ENCODE measurements around the gene CELF2.

The CELF2 gene

DNA sequence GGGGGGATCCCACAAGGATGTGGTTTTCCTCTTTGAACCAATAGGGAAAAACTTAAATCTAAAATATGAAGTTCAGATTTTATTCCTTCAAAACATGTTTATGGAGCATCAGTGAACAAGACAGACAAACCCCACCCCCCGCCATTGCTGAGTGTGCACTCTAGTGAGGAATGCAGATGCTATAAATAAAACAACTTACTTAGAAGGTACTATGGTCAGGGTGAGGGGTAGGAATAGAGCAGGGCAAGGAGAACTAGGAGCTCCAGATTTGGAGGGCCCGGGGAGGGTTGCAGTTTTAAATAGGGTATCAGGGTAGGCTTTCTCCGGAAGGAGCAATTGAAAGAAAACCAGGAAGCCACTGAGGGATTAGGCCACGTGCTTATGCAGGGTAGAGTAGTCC lies 47.9 kb downstream of the CELF2 start:
- no peak for DNase-seq
- Histone ChIP-seq H2BK15ac (replicated peaks; ENCODE audit: low read depth) (no peak overlapping the region), H3K4me2 (ENCODE audit: low read length) (no peak overlapping the region), H3K23ac (ENCODE audit: low read length) (no peak overlapping the region), H3K4me3 (ENCODE audit: low read length) (no peak overlapping the region), H3K9ac (ENCODE audit: low read length) (no peak overlapping the region), H3K79me2 (ENCODE audit: control insufficient read depth, insufficient read depth, low read length) (no peaks in the 10 kb centered on the region), H3K4ac (ENCODE audit: low read depth, low read length) (no peak overlapping the region), H3K18ac (ENCODE audit: low read length) (no peak overlapping the region), H4K5ac (ENCODE audit: low read length) (no peak overlapping the region), H4K8ac (ENCODE audit: low read depth, low read length) (no peak overlapping the region), H2BK5ac (ENCODE audit: low read length) (no peak overlapping the region), H2AK5ac (ENCODE audit: low read length) (no peak overlapping the region), H3K4me1 (ENCODE audit: control insufficient read depth, low read depth, low read length) (no peaks in the 10 kb centered on the region), H3K79me1 (ENCODE audit: low read length) (no peaks in the 10 kb centered on the region), H3K36me3 (ENCODE audit: control insufficient read depth, insufficient read depth, low read length) (no peaks in the 10 kb centered on the region), H3K56ac (ENCODE audit: low read length) (no peak overlapping the region), H3K27me3 (ENCODE audit: insufficient read depth, low read length, poor library complexity) (no peaks in the 10 kb centered on the region), H3K27ac (ENCODE audit: low read depth, low read length) (no peak overlapping the region), H2BK120ac (ENCODE audit: low read depth, low read length) (no peak overlapping the region)
- no CpG with 5 or more reads among the region's 4 CpGs for WGBS (ENCODE audit: extremely low coverage, insufficient coverage, low lambda C conversion rate)

DNA sequence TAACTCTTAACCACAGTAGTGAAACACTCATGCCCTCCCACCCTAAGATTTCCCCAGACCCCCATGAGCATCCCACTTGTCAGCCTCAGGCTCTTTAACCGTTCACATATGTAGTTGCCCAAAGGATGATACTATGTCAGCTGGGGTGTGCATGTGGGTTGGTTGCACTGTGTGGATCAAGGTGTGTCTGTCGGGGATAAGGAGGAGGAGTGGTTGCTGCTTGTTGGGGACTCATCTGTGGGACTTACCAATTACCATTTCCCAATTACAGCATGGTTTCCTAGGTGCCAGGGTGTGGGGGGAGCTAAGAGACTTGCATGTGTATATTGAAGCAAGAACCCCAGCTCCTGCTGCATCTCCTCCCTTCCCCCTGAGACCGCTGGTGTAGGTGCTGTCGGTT lies 48.8 kb downstream of the CELF2 start:
- Histone ChIP-seq H3K23ac (ENCODE audit: low read length) (no peak overlapping the region), H3K4me1 (ENCODE audit: control insufficient read depth, low read depth, low read length) (no peaks in the 10 kb centered on the region), H3K56ac (ENCODE audit: low read length) (no peak overlapping the region), H3K79me1 (ENCODE audit: low read length) (no peaks in the 10 kb centered on the region), H3K27ac (ENCODE audit: low read depth, low read length) (no peak overlapping the region), H3K27me3 (ENCODE audit: insufficient read depth, low read length, poor library complexity) (no peaks in the 10 kb centered on the region), H4K5ac (ENCODE audit: low read length) (no peak overlapping the region), H2AK5ac (ENCODE audit: low read length) (no peak overlapping the region), H2BK15ac (replicated peaks; ENCODE audit: low read depth) (no peak overlapping the region), H3K4me2 (ENCODE audit: low read length) (no peak overlapping the region), H2BK5ac (ENCODE audit: low read length) (no peak overlapping the region), H3K36me3 (ENCODE audit: control insufficient read depth, insufficient read depth, low read length) (no peaks in the 10 kb centered on the region), H3K4ac (ENCODE audit: low read depth, low read length) (no peak overlapping the region), H3K79me2 (ENCODE audit: control insufficient read depth, insufficient read depth, low read length) (no peaks in the 10 kb centered on the region), H3K4me3 (ENCODE audit: low read length) (no peak overlapping the region), H3K9ac (ENCODE audit: low read length) (no peak overlapping the region), H4K8ac (ENCODE audit: low read depth, low read length) (no peak overlapping the region), H3K18ac (ENCODE audit: low read length) (no peak overlapping the region), H2BK120ac (ENCODE audit: low read depth, low read length) (no peak overlapping the region)
- no CpG with 5 or more reads among the region's 4 CpGs for WGBS (ENCODE audit: extremely low coverage, insufficient coverage, low lambda C conversion rate)
- no peak for DNase-seq

DNA sequence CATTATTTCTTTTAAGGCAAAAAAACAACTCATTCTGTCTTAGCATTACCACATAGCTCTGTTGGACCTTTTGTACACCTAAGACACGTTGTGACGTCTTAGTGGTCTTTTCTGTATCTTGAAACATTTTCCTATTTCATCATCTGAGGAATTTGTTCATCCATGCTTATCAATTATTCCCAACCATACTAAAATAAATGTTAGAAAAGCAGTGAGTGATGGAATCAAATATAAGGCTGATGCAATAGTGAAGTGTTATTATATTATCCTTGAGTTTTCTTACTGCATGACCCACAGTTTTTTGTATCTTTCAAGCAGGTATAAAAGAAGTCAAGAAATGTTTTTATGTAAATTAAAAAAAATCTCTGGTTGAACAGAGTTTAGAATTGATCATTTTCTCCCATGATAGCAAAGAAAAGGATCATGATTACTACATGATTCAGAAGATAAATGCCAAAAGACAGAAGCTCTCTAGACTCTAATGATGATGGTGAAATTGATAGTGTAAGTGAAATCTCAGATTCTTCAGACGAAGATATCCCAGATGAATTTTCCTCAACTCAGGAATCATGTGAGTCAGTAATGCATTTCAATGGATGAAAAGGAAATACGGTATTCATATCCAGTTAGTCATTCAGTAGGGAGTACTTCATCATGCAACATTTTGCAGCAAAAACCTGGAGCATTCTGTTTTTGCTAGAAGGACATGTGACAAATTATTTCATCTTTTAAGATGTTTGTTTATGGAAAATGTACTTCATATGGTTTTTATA lies 51.4 kb downstream of the CELF2 start:
- no peak for DNase-seq

DNA sequence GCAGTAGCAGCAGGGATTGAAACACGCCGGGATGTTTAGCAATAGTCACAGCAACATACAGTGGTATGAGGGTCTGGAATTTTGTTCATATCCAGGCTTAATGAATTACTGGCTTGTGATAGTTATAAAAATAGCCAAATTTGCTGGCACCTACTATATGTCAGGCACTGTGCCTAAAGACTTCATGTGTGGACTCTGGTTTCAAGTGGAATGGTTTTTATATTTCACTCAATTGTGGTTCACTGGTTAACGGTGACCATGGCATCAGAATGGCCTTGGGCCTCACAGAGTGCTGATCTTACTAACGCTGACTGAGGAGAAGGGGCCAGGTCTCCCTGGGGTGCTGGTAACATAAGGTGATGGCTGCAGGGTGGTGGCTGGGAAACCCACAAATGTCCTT lies 55.7 kb downstream of the CELF2 start:
- Histone ChIP-seq H3K56ac (ENCODE audit: low read length) (no peak overlapping the region), H2AK5ac (ENCODE audit: low read length) (no peak overlapping the region), H4K8ac (ENCODE audit: low read depth, low read length) (no peak overlapping the region), H3K79me2 (ENCODE audit: control insufficient read depth, insufficient read depth, low read length) (no peaks in the 10 kb centered on the region), H3K4ac (ENCODE audit: low read depth, low read length) (no peak overlapping the region), H3K27ac (ENCODE audit: low read depth, low read length) (no peak overlapping the region), H3K4me1 (ENCODE audit: control insufficient read depth, low read depth, low read length) (no peaks in the 10 kb centered on the region), H3K23ac (ENCODE audit: low read length) (no peak overlapping the region), H3K27me3 (ENCODE audit: insufficient read depth, low read length, poor library complexity) (no peaks in the 10 kb centered on the region), H3K9ac (ENCODE audit: low read length) (no peak overlapping the region), H2BK120ac (ENCODE audit: low read depth, low read length) (no peak overlapping the region), H2BK15ac (replicated peaks; ENCODE audit: low read depth) (no peak overlapping the region), H3K36me3 (ENCODE audit: control insufficient read depth, insufficient read depth, low read length) (no peaks in the 10 kb centered on the region), H3K79me1 (ENCODE audit: low read length) (no peaks in the 10 kb centered on the region), H4K5ac (ENCODE audit: low read length) (no peak overlapping the region), H2BK5ac (ENCODE audit: low read length) (no peak overlapping the region), H3K18ac (ENCODE audit: low read length) (no peak overlapping the region), H3K4me3 (ENCODE audit: low read length) (no peak overlapping the region), H3K4me2 (ENCODE audit: low read length) (no peak overlapping the region)
- WGBS (ENCODE audit: extremely low coverage, insufficient coverage, low lambda C conversion rate), result no CpG with 5 or more reads among the region's 4 CpGs
- DNase-seq, result no peak

More for the DNA sequence above, 51.4 kb downstream of the CELF2 start:
- no peaks in the 10 kb centered on the region for H3K4me1 ChIP-seq (ENCODE audit: control insufficient read depth, low read depth, low read length)
- H2BK120ac ChIP-seq (ENCODE audit: low read depth, low read length), result no peak overlapping the region
- H3K56ac ChIP-seq (ENCODE audit: low read length), result no peak overlapping the region
- H3K79me1 ChIP-seq (ENCODE audit: low read length), result no peaks in the 10 kb centered on the region
- H3K27me3 ChIP-seq (ENCODE audit: insufficient read depth, low read length, poor library complexity), result no peaks in the 10 kb centered on the region
- no CpG with 5 or more reads among the region's 4 CpGs for WGBS (ENCODE audit: extremely low coverage, insufficient coverage, low lambda C conversion rate)
- H3K9ac ChIP-seq (ENCODE audit: low read length), result no peak overlapping the region
- H4K5ac ChIP-seq (ENCODE audit: low read length), result no peak overlapping the region
- H2BK5ac ChIP-seq (ENCODE audit: low read length), result no peak overlapping the region
- H2AK5ac ChIP-seq (ENCODE audit: low read length), result no peak overlapping the region
- no peak overlapping the region for H3K27ac ChIP-seq (ENCODE audit: low read depth, low read length)
- H3K36me3 ChIP-seq (ENCODE audit: control insufficient read depth, insufficient read depth, low read length), result no peaks in the 10 kb centered on the region
- no peak overlapping the region for H3K18ac ChIP-seq (ENCODE audit: low read length)
- H3K23ac ChIP-seq (ENCODE audit: low read length), result no peak overlapping the region
- no peak overlapping the region for H4K8ac ChIP-seq (ENCODE audit: low read depth, low read length)
- no peak overlapping the region for H3K4me3 ChIP-seq (ENCODE audit: low read length)
- H3K4ac ChIP-seq (ENCODE audit: low read depth, low read length), result no peak overlapping the region
- H2BK15ac ChIP-seq (replicated peaks; ENCODE audit: low read depth), result no peak overlapping the region
- no peak overlapping the region for H3K4me2 ChIP-seq (ENCODE audit: low read length)
- H3K79me2 ChIP-seq (ENCODE audit: control insufficient read depth, insufficient read depth, low read length), result no peaks in the 10 kb centered on the region

DNA sequence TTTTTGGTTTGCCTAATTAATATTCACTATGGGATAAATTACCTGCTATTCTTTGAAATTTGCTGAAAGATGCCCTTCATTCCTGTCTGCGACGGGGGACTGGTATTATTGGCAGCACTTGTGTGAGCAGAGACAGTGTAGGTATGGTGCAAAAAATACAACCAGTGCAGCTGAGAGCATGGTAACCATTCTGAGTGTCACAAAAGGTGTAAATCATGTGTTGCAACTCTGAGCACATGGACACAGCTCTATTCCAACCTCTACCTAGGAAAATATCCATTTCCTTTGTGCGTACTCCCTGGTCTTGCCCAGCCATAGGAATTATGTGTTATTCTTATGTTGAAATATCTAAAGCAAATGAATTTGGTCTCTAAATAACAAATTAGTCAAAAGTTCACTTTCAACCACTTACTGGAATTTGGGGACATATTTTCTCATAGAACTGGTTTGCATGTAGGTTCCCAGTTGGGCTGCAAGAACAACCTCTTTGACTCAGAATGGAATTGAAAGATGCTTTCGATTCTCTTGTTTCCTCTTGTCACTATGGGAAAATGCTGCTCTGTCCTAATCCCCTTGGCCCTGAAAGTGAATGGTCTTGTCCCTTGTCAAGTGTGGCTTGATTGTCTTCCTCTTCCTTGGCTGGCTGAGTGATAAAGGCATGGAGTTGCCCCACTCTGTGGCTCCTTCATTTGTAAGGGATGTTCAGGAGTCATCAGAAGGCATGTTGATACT lies 57.0 kb downstream of the CELF2 start:
- Histone ChIP-seq H3K79me2 (ENCODE audit: control insufficient read depth, insufficient read depth, low read length) (no peaks in the 10 kb centered on the region), H4K8ac (ENCODE audit: low read depth, low read length) (no peak overlapping the region), H3K27me3 (ENCODE audit: insufficient read depth, low read length, poor library complexity) (no peaks in the 10 kb centered on the region), H3K4me1 (ENCODE audit: control insufficient read depth, low read depth, low read length) (no peaks in the 10 kb centered on the region), H2AK5ac (ENCODE audit: low read length) (no peak overlapping the region), H4K5ac (ENCODE audit: low read length) (no peak overlapping the region), H3K79me1 (ENCODE audit: low read length) (no peaks in the 10 kb centered on the region), H2BK120ac (ENCODE audit: low read depth, low read length) (no peak overlapping the region), H2BK5ac (ENCODE audit: low read length) (no peak overlapping the region), H2BK15ac (replicated peaks; ENCODE audit: low read depth) (no peak overlapping the region), H3K4me3 (ENCODE audit: low read length) (no peak overlapping the region), H3K4me2 (ENCODE audit: low read length) (no peak overlapping the region), H3K4ac (ENCODE audit: low read depth, low read length) (no peak overlapping the region), H3K56ac (ENCODE audit: low read length) (no peak overlapping the region), H3K18ac (ENCODE audit: low read length) (no peak overlapping the region), H3K36me3 (ENCODE audit: control insufficient read depth, insufficient read depth, low read length) (no peaks in the 10 kb centered on the region), H3K23ac (ENCODE audit: low read length) (no peak overlapping the region), H3K9ac (ENCODE audit: low read length) (no peak overlapping the region), H3K27ac (ENCODE audit: low read depth, low read length) (no peak overlapping the region)
- no CpG with 5 or more reads among the region's 4 CpGs for WGBS (ENCODE audit: extremely low coverage, insufficient coverage, low lambda C conversion rate)
- no peak for DNase-seq
